HG02678 (cell line): Measurements from ENCODE around the gene ARHGDIG.

ENCODE experiments used
- ATAC-seq: cut with Tn5 transposase; IDR thresholded peaks from one replicate; pipeline ENCODE4 v1.9.1; 2021; ENCODE audit warnings: mild to moderate bottlenecking, moderate library complexity; ENCODE audit not compliant: unreplicated experiment

Gene ARHGDIG

GRCh38 chr16:293043-293775 is 12.8 kb downstream of the ARHGDIG start:
- no peak for ATAC-seq

- ATAC-seq = no peak
Observed at GRCh38 chr16:296276-296675, 15.9 kb downstream of the ARHGDIG start.

GRCh38 chr16:296806-297510 is 16.6 kb downstream of the ARHGDIG start:
- no peak for ATAC-seq

DNA sequence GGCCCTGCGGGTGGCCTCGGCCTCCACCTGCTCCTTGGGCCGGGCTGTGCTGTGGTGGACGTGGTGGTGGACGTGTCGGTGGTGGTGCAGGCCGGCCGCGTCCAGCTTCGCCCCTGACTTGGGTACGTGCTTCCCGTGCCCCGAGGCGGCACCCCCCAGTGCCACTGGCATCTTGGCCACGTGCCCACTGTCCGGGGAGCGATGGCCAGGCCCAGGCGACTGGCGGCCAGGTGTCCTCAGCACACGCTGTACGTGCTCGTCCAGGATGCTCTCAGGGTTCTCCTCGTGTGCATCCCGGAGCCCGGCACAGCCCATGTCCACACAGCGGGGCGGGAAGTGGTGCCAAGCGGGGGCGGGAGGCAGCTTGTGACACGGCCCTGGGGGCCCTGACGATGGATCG is 17.4 kb downstream of the ARHGDIG start:
- no peak for ATAC-seq

DNA sequence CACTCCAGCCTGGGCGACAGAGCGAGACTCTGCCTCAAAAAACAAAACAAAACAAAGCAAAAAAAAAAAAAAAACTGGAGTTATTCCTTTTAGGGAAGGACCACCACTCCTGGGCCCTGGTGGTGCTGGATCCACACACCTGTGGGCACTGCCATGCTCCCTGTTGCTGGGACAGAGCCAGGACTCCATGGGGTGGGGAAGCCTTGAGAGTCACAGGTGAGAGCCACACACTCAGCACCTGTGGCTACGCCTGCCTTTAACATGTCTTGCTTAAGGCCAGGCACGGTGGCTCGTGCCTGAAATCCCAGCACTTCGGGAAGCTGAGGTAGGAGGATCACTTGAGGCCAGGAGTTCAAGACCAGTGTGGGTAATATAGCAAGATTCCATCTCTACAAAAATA is 20.8 kb downstream of the ARHGDIG start:
- ATAC-seq = no peak

DNA sequence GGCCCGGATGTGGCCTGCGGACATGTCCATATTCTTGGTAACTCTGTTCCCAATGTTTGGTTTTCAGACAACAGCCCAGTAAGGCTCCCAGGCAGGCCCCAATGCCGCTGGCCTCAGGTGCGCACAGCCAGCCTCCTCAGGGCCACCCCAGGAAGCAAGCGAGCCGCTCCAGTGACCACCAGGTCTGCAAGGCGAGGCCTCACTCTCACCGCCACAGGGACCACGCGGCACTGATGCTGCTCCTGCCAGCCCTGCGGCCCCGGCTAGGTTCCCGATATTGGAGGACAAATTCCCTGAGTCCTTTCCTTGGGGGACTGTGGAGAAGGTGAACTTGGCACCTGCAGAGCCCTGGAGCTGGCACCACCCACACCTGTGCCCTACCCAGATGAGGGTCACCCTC is 21.6 kb downstream of the ARHGDIG start:
- ATAC-seq = no peak

- no peak for ATAC-seq
Observed at GRCh38 chr16:303760-304505, 23.5 kb downstream of the ARHGDIG start.

- ATAC-seq = no peak
Observed at GRCh38 chr16:305916-306626, 25.7 kb downstream of the ARHGDIG start.

GRCh38 chr16:306911-307370 is 26.6 kb downstream of the ARHGDIG start:
- ATAC-seq = no peak

DNA sequence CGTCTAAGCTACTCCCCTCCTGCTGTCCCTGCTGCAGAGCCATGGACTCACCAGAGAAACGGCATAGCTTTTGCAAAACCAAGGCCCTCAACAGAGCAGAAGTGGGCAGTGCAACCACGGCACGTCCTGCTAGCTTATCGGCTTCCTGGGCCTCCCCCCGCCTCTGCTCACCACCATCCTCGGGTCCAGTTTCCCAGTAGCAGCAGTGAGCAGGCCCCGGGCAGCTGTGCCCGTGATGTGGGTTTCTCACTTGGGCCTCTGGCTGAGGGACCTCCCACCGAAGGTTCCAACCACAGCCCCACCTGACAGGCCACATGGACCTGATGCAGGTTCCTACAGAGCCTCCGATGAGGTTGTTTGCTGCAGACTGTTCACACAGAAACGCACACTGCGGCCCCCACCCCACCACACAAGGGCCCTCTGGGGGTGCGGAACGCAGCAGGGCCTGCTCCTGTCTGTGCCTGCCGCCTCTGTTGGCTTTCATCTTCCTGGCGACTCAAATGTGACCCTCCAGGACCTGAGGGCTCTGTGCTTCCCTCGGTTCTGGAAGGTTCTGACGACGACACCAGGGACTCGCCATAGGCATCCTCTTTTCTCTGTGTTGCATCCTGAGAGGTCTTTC is 27.4 kb downstream of the ARHGDIG start:
- ATAC-seq = no peak

- no peak for ATAC-seq
Observed at GRCh38 chr16:309476-309875, 29.1 kb downstream of the ARHGDIG start.

DNA sequence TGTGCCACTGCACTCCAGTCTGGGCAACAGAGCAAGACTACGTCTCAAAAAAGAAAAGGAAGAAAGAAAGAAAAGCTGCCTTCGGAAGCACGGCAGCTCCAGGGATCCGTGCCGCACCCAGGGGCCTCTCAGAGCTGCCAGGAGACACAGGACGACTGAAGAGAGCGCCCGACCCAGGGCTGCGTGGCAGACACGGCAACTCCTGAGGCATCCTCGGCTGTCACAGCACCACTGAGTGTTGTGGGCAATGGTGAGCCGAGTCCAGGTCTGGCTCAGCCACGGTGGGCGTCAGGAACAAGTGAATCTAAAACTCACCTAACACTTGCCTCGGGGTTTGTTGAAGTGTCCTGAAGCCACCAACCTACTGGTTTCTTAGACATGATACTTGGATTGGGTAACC is 31.3 kb downstream of the ARHGDIG start:
- ATAC-seq = no peak

DNA sequence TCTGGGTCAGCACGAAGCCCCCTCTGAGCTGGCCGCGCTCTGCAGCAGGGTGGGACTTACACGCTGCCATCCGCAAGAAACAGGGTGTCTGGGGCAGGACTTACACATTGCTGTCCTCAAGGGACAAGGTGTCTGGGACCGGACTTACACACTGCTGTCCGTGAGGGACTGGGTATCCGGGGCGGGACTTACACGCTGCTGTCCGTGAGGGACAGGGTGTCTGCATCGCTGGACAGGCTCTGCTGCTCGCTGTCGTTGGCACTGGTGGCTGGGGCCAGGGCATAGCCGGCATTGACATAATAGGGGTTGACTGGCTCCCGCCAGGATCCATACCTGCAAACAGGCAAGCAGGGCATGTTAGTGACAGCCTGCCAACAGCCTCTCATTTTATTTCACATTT is 34.0 kb downstream of the ARHGDIG start:
- no peak for ATAC-seq

DNA sequence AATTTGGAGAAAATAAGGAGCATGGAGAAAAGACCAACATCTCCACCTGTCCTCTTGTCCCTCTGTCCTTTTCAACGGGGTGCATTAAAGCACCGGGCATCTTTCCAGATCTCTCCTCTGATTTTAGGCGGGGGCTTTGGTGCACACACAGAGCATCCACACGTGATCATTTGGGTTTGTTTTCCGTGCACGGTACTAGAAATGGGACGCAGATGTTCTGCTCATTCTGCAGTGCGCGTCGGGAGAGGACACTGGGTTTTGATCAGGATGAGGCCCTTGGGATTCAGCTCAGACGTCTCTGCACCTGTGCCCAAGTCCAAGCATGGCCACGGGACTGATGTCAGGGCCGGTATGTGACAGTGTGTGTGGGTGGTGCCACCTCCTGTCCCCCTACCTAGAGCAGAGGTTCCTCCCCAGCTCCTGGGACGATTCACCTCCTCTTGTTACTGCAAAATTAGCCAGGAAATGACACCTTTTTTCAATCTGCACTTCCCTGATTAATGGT is 34.5 kb downstream of the ARHGDIG start:
- ATAC-seq = no peak

DNA sequence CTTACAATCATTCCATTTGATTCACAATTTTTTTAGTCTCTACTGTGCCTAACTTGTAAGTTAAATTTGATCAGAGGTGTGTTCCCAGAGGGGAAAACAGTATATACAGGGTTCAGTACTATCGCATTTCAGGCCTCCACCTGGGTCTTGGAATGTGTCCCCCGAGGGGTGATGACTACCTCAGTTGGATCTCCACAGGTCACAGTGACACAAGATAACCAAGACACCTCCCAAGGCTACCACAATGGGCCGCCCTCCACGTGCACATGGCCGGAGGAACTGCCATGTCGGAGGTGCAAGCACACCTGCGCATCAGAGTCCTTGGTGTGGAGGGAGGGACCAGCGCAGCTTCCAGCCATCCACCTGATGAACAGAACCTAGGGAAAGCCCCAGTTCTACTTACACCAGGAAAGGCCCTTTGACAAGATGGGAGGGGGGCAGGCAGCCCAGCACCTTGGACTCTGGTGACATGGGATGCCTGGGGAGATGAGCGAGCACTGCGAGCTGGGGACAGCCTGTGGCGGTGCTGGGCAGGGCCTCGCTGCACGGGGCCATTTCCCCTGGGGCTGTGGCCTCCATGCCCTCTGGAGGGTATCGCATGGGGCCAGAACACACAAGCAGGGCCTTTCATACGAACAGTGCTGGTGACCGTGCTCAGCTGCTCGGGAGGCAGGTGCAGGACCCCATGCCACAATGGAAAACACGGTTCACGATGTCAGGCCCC is 36.5 kb downstream of the ARHGDIG start:
- ATAC-seq = no peak

GRCh38 chr16:317583-317982 is 37.2 kb downstream of the ARHGDIG start:
- ATAC-seq = no peak

DNA sequence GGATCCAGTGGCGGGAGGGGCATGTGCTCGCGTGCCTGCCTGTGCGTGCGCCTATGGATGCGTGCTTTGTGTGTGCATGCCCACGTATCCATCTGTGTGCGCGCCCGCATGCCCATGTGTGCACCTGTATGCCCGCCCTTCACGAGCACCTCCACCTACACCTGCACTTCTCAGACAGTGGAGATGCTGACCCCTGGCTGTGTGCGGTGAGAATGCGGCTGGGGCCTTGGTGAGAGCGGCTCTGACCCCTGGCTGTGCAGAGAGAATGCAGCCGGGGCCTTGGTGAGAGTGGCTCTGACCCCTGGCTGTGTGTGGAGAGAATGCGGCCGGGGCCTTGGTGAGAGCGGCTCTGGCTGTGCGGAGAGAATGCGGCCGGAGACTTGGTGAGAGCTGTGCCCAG is 38.2 kb downstream of the ARHGDIG start:
- no peak for ATAC-seq

GRCh38 chr16:320206-320605 is 39.8 kb downstream of the ARHGDIG start:
- no peak for ATAC-seq

DNA sequence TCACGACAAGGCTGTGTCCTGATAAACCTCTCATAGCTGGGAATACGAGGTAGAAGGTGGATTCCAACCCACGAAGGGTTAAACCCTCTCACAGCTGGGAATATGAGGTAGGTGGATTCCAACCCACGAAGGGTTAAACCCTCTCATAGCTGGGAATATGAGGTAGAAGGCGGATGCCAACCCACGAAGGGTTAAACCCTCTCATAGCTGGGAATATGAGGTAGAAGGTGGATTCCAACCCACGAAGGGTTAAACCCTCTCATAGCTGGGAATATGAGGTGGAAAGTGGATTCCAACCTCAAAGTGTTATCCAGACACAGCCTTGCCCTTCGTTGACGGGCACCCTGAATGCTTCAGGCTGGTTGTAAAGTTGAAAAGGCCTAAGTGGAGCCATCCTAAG is 41.1 kb downstream of the ARHGDIG start:
- ATAC-seq = no peak
